Ectodermal cell (in vitro differentiated cells): ENCODE results near the gene COG4.
"Not testable (repeated sequence)": the region's sequence is repeated elsewhere in the genome, so short reads cannot be mapped to it uniquely, and the experiment has no call there.

ENCODE experiments used
- H3K27ac ChIP-seq: 2 replicates; pipeline ENCODE4 v1.7.0; 2013; ENCODE audit warnings: mild to moderate bottlenecking, low read depth, low read length; ENCODE audit not compliant: insufficient read depth, poor library complexity, severe bottlenecking
- H3K27me3 ChIP-seq: 2 replicates; pipeline ENCODE4 v1.7.0; 2013; ENCODE audit warnings: mild to moderate bottlenecking, low read length; ENCODE audit not compliant: insufficient read depth, control insufficient read depth, poor library complexity, severe bottlenecking
- H3K36me3 ChIP-seq: one replicate; pipeline ENCODE4 v1.7.0; 2013; ENCODE audit warnings: low read length; ENCODE audit not compliant: control insufficient read depth, insufficient read depth
- H3K4me1 ChIP-seq: one replicate; pipeline ENCODE4 v1.7.0; 2013; ENCODE audit warnings: low read length; ENCODE audit not compliant: control insufficient read depth, insufficient read depth
- H3K4me3 ChIP-seq: 2 replicates; pipeline ENCODE4 v1.7.0; 2013; ENCODE audit warnings: low read depth, low read length, control low read depth; ENCODE audit not compliant: insufficient read depth
- H3K9me3 ChIP-seq: 2 replicates; pipeline ENCODE4 v1.7.0; 2013; ENCODE audit warnings: mild to moderate bottlenecking, low read length, moderate library complexity; ENCODE audit not compliant: control insufficient read depth
- WGBS, 2 experiments: methylation state at CpG; one replicate each; pipeline ENCODE4 v1.1.7; 2013; ENCODE audit warnings: missing lambda C conversion rate in 2 of 2; 5-methylcytosine and 5-hydroxymethylcytosine counted together

COG4 gene

GRCh38 chr16:70463235-70463634, 60.1 kb downstream of the COG4 start:
- Histone ChIP-seq H3K36me3 (no peaks in the 10 kb centered on the region), H3K4me1 (peaks cover 4% of the 10 kb centered on the region), H3K4me3 (no peak overlapping the region), H3K27ac (no peak overlapping the region), H3K9me3 (no peaks in the 10 kb centered on the region), H3K27me3 (no peaks in the 10 kb centered on the region)
- WGBS, 2 experiments = 92 to 93% methylated on average over 2 of the region's 2 CpGs

- WGBS, 2 experiments = 68 to 74% methylated on average over 8 of the region's 8 CpGs
- H3K27ac ChIP-seq = peak overlapping the region; percentile 16
Measured at GRCh38 chr16:70460737-70461261, 62.6 kb downstream of the COG4 start.

GRCh38 chr16:70457446-70458166, 65.7 kb downstream of the COG4 start:
- Histone ChIP-seq H3K4me1 (peaks cover 4% of the 10 kb centered on the region), H3K9me3 (no peaks in the 10 kb centered on the region), H3K4me3 (no peak overlapping the region), H3K27me3 (no peaks in the 10 kb centered on the region), H3K27ac (no peak overlapping the region), H3K36me3 (no peaks in the 10 kb centered on the region)
- 87 to 96% methylated on average over 5 of the region's 5 CpGs for WGBS, 2 experiments

More at GRCh38 chr16:70460737-70461261, 62.6 kb downstream of the COG4 start:
- Histone ChIP-seq H3K27me3 (no peaks in the 10 kb centered on the region), H3K4me3 (no peak overlapping the region), H3K4me1 (peaks cover 4% of the 10 kb centered on the region), H3K9me3 (no peaks in the 10 kb centered on the region), H3K36me3 (no peaks in the 10 kb centered on the region)

GRCh38 chr16:70455910-70456309, 67.4 kb downstream of the COG4 start:
- Histone ChIP-seq H3K4me1 (peaks cover 3% of the 10 kb centered on the region), H3K4me3 (no peak overlapping the region), H3K27ac (no peak overlapping the region), H3K9me3 (no peaks in the 10 kb centered on the region), H3K36me3 (no peaks in the 10 kb centered on the region), H3K27me3 (no peaks in the 10 kb centered on the region)
- WGBS, 2 experiments = 90 to 94% methylated on average over 7 of the region's 7 CpGs

GRCh38 chr16:70454222-70455034, 68.9 kb downstream of the COG4 start, which contains the start of gene FCSK:
FCSK (plus strand) TSS chr16:70454595; CDS start chr16:70463191, 8,596 bp downstream.
- WGBS, 2 experiments = 1% methylated on average over 66 to 67 of the region's 67 CpGs
- no peaks in the 10 kb centered on the region for H3K9me3 ChIP-seq
- H3K4me3 ChIP-seq = peak within 1 kb of the TSS; percentile 70
- H3K36me3 ChIP-seq = no peaks in the 10 kb centered on the region
- peak within 1 kb of the TSS; percentile 92 for H3K27ac ChIP-seq
- H3K4me1 ChIP-seq = no peaks in the 10 kb centered on the region
- H3K27me3 ChIP-seq = no peaks in the 10 kb centered on the region

GRCh38 chr16:70453892-70454221, 69.5 kb downstream of the COG4 start:
- Histone ChIP-seq H3K27me3 (no peaks in the 10 kb centered on the region), H3K9me3 (no peaks in the 10 kb centered on the region), H3K4me3 (peak overlapping the region; percentile 70), H3K4me1 (no peaks in the 10 kb centered on the region), H3K36me3 (no peaks in the 10 kb centered on the region), H3K27ac (peak overlapping the region; percentile 92)
- 0 to 1% methylated on average over 8 of the region's 8 CpGs for WGBS, 2 experiments

GRCh38 chr16:70453117-70453891, 70.0 kb downstream of the COG4 start:
- no peaks in the 10 kb centered on the region for H3K4me1 ChIP-seq
- no peaks in the 10 kb centered on the region for H3K9me3 ChIP-seq
- no peaks in the 10 kb centered on the region for H3K36me3 ChIP-seq
- WGBS, 2 experiments = 91 to 94% methylated on average over 11 of the region's 11 CpGs
- H3K4me3 ChIP-seq = peak overlapping the region; percentile 70
- H3K27ac ChIP-seq = no peak overlapping the region
- H3K27me3 ChIP-seq = no peaks in the 10 kb centered on the region

- H3K27ac ChIP-seq, H3K27me3 ChIP-seq, H3K4me3 ChIP-seq, H3K36me3 ChIP-seq, H3K4me1 ChIP-seq, H3K9me3 ChIP-seq: not testable (repeated sequence)
- WGBS, 2 experiments = 93 to 95% methylated on average over 25 of the region's 25 CpGs
Measured at GRCh38 chr16:70451004-70451340, 72.4 kb downstream of the COG4 start.

GRCh38 chr16:70450142-70451003, 73.0 kb downstream of the COG4 start:
- not testable (repeated sequence) for H3K4me1 ChIP-seq, H3K9me3 ChIP-seq, H3K4me3 ChIP-seq, H3K27ac ChIP-seq, H3K36me3 ChIP-seq, H3K27me3 ChIP-seq
- WGBS, 2 experiments = 95% methylated on average over 35 to 37 of the region's 37 CpGs
